GM23338 (cell line): ENCODE measurements around the gene MCUB. TPM values are rescaled to one million over a fixed set of nuclear protein-coding genes. Genes with fewer than 3 reads are reported as not detected.

Source experiments
- ATAC-seq: fragments of 200-7000 bp; cut with Tn5 transposase; 3 replicates; pipeline ENCODE4 v1.9.1; 2020
- DNase-seq: peaks from one replicate; pipeline ENCODE4 v3.0.0-alpha.2; 2015; ENCODE audit warnings: low spot score
- H2AFZ ChIP-seq: fragments of 200-600 bp; sonication (generic); 2 replicates; pipeline ENCODE4 v1.8.0; 2016; ENCODE audit warnings: antibody characterized with exemption, mild to moderate bottlenecking, moderate library complexity
- H3F3A ChIP-seq: fragments of 200-600 bp; sonication (generic); replicated peaks from 2 replicates; pipeline ENCODE4 v1.8.0; 2017; ENCODE audit warnings: antibody characterized with exemption, mixed run types, low read depth
- H3K27ac ChIP-seq: fragments of 200-600 bp; sonication (generic); 2 replicates; pipeline ENCODE4 v1.6.1; 2016; ENCODE audit warnings: low read depth
- H3K27me3 ChIP-seq: fragments of 200-600 bp; sonication (generic); 2 replicates; pipeline ENCODE4 v1.8.0; 2016; ENCODE audit warnings: mild to moderate bottlenecking, mixed run types, moderate library complexity; ENCODE audit not compliant: insufficient read depth
- H3K36me3 ChIP-seq: fragments of 200-600 bp; sonication (generic); 2 replicates; pipeline ENCODE4 v1.8.0; 2016; ENCODE audit warnings: mild to moderate bottlenecking; ENCODE audit not compliant: insufficient read depth
- H3K4me1 ChIP-seq: fragments of 200-600 bp; sonication (generic); 2 replicates; pipeline ENCODE4 v1.8.0; 2016; ENCODE audit warnings: mild to moderate bottlenecking, moderate library complexity; ENCODE audit not compliant: insufficient read depth
- H3K4me2 ChIP-seq: fragments of 200-600 bp; sonication (generic); 2 replicates; pipeline ENCODE4 v1.7.1; 2017; ENCODE audit warnings: mixed run types
- H3K4me3 ChIP-seq: fragments of 200-600 bp; sonication (generic); 2 replicates; pipeline ENCODE4 v1.6.1; 2016; ENCODE audit warnings: mixed run types
- H3K79me2 ChIP-seq: fragments of 200-600 bp; sonication (generic); replicated peaks from 2 replicates; pipeline ENCODE4 v1.8.0; 2017; ENCODE audit warnings: mild to moderate bottlenecking; ENCODE audit not compliant: insufficient read depth
- H3K9me2 ChIP-seq: fragments of 200-600 bp; sonication (generic); 2 replicates; pipeline ENCODE4 v1.8.0; 2017; ENCODE audit not compliant: insufficient read depth
- H4K20me1 ChIP-seq: fragments of 200-600 bp; sonication (generic); replicated peaks from 2 replicates; pipeline ENCODE4 v1.8.0; 2017; ENCODE audit warnings: mild to moderate bottlenecking; ENCODE audit not compliant: insufficient read depth
- H3K27ac Mint-ChIP-seq: 2 replicates; pipeline ENCODE4 v1.8.0; 2020; ENCODE audit warnings: inconsistent platforms, mild to moderate bottlenecking, moderate library complexity, mixed read lengths
- H3K27me3 Mint-ChIP-seq: 3 replicates; pipeline ENCODE4 v1.8.0; 2022; ENCODE audit warnings: low read depth, mild to moderate bottlenecking, moderate library complexity, mixed read lengths, inconsistent platforms; ENCODE audit not compliant: insufficient read depth, poor library complexity
- H3K36me3 Mint-ChIP-seq: 3 replicates; pipeline ENCODE4 v1.8.0; 2021; ENCODE audit warnings: low read depth, mild to moderate bottlenecking, inconsistent platforms, moderate library complexity, mixed read lengths
- H3K4me1 Mint-ChIP-seq: 3 replicates; pipeline ENCODE4 v1.8.0; 2020; ENCODE audit warnings: mild to moderate bottlenecking, inconsistent platforms, mixed read lengths
- H3K4me3 Mint-ChIP-seq: 3 replicates; pipeline ENCODE4 v1.8.0; 2021; ENCODE audit warnings: moderate library complexity, mild to moderate bottlenecking, inconsistent platforms, mixed read lengths
- H3K9me3 Mint-ChIP-seq: 3 replicates; pipeline ENCODE4 v1.8.0; 2020; ENCODE audit warnings: moderate library complexity, mild to moderate bottlenecking, inconsistent platforms, mixed read lengths
- CREB1 ChIP-seq: fragments of 250-450 bp; sonication (Bioruptor Pico); IDR thresholded peaks from 2 replicates; pipeline ENCODE4 v1.5.0; 2020; ENCODE audit warnings: low read depth, mild to moderate bottlenecking, moderate library complexity
- NANOG ChIP-seq: IDR thresholded peaks from 2 replicates; pipeline ENCODE4 v1.6.1; 2016; ENCODE audit warnings: antibody characterized with exemption, borderline replicate concordance
- STAT1 ChIP-seq: IDR thresholded peaks from one replicate; pipeline ENCODE4 v1.6.1; 2016; ENCODE audit warnings: antibody characterized with exemption; ENCODE audit not compliant: unreplicated experiment
- ZNF114 ChIP-seq: fragments of 250-450 bp; sonication (Bioruptor Pico); IDR thresholded peaks from 2 replicates; pipeline ENCODE4 v1.5.0; 2020; ENCODE audit warnings: mild to moderate bottlenecking, moderate library complexity
- ZNF331 ChIP-seq: fragments of 250-450 bp; sonication (Bioruptor Pico); IDR thresholded peaks from 2 replicates; pipeline ENCODE4 v1.5.0; 2020; ENCODE audit warnings: low read depth, mild to moderate bottlenecking, moderate library complexity
- polyA plus RNA-seq: library from polyadenylated mRNA; unstranded; fragments of >200 nt; fragmentation: Nextera tagmentation; extraction: Ambion mirVana; gene quantifications from 2 replicates; pipeline ENCODE4 v1.2.1, GENCODE V29; 2016
- total RNA-seq: library from RNA; depleted of rRNA; stranded (reverse); fragments of >200 nt; shearing (Covaris generic); gene quantifications from 2 replicates; pipeline ENCODE4 v1.2.3, GENCODE V29; 2014
- TF ChIP-seq, protein P1 (sequence below): IDR thresholded peaks from 2 replicates; pipeline ENCODE4 v1.6.1; 2016; ENCODE audit warnings: antibody characterized with exemption
- TF ChIP-seq, protein P2 (sequence below): IDR thresholded peaks from one replicate; pipeline ENCODE4 v1.6.1; 2018; ENCODE audit warnings: antibody characterized with exemption; ENCODE audit not compliant: unreplicated experiment
- TF ChIP-seq, protein P3 (sequence below): fragments of 250-450 bp; sonication (Bioruptor Pico); IDR thresholded peaks from 2 replicates; pipeline ENCODE4 v1.5.0; 2020; ENCODE audit warnings: mild to moderate bottlenecking, moderate library complexity

The MCUB gene
- total and polyA plus RNA-seq, 2 experiments from 2014 or later, result 21.7 to 97.9 TPM

DNA sequence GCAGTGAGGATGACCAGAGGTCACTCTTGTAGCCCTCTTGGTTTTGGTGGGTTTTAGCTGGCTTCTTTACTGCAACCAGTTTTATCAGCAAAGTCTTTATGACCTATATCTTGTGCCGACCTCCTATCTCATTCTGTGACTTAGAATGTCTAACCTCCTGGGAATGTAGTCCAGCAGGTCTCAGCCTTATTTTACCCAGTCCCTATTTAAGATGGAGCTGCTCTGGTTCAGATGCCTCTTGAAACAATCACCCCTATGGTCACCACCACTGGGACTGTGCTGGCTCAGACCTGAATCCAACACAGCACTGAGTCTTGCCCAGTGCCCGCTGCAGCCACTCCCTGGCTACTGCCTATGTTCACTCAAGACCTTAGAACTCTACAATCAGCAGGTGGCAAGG, 49.4 kb downstream of the MCUB start (continued):
- TF ChIP-seq, protein P1, sequence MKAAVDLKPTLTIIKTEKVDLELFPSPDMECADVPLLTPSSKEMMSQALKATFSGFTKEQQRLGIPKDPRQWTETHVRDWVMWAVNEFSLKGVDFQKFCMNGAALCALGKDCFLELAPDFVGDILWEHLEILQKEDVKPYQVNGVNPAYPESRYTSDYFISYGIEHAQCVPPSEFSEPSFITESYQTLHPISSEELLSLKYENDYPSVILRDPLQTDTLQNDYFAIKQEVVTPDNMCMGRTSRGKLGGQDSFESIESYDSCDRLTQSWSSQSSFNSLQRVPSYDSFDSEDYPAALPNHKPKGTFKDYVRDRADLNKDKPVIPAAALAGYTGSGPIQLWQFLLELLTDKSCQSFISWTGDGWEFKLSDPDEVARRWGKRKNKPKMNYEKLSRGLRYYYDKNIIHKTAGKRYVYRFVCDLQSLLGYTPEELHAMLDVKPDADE, result no peak
- TF ChIP-seq NANOG, result no peak
- TF ChIP-seq STAT1, result no peak
- TF ChIP-seq ZNF331 (CRISPR knock-in tag), result no peak
- TF ChIP-seq, protein P2, sequence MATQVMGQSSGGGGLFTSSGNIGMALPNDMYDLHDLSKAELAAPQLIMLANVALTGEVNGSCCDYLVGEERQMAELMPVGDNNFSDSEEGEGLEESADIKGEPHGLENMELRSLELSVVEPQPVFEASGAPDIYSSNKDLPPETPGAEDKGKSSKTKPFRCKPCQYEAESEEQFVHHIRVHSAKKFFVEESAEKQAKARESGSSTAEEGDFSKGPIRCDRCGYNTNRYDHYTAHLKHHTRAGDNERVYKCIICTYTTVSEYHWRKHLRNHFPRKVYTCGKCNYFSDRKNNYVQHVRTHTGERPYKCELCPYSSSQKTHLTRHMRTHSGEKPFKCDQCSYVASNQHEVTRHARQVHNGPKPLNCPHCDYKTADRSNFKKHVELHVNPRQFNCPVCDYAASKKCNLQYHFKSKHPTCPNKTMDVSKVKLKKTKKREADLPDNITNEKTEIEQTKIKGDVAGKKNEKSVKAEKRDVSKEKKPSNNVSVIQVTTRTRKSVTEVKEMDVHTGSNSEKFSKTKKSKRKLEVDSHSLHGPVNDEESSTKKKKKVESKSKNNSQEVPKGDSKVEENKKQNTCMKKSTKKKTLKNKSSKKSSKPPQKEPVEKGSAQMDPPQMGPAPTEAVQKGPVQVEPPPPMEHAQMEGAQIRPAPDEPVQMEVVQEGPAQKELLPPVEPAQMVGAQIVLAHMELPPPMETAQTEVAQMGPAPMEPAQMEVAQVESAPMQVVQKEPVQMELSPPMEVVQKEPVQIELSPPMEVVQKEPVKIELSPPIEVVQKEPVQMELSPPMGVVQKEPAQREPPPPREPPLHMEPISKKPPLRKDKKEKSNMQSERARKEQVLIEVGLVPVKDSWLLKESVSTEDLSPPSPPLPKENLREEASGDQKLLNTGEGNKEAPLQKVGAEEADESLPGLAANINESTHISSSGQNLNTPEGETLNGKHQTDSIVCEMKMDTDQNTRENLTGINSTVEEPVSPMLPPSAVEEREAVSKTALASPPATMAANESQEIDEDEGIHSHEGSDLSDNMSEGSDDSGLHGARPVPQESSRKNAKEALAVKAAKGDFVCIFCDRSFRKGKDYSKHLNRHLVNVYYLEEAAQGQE, result no peak
- TF ChIP-seq ZNF114 (CRISPR knock-in tag), result no peak
- TF ChIP-seq CREB1 (CRISPR knock-in tag), result no peak

DNA sequence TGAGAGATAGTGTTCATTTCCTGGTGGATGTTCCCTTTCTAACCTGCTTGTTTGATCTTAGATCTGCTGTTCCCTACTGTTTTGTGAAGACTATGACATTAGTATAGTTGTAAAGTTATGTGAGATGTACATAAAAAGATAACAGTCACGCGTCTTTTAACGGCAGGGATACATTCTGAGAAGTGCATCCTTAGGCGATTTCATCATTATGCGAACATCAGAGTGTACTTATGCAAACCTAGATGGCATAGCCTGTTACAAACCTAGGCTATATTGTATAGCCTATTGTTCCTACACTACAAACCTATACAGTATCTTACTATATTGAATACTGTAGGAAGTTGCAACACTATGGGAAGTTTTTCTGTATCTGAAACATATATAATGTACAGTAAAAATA, 50.4 kb downstream of the MCUB start:
- Histone ChIP-seq H3K4me1 (no peaks in the 10 kb centered on the region), H3K4me2 (no peak overlapping the region), H4K20me1 (no peaks in the 10 kb centered on the region), H3F3A (no peaks in the 10 kb centered on the region), H3K36me3 (no peaks in the 10 kb centered on the region; the same call in 1 of the 2 replicates), H3K27me3 (no peaks in the 10 kb centered on the region), H3K27ac (no peak overlapping the region), H3K9me2 (no peaks in the 10 kb centered on the region), H3K4me3 (no peak overlapping the region), H2AFZ (no peak overlapping the region), H3K79me2 (peaks cover 15% of the 10 kb centered on the region)
- DNase-seq (no peak), ATAC-seq (no peak)
- H3K36me3 Mint-ChIP-seq, result no peaks in the 10 kb centered on the region
- peaks cover 3% of the 10 kb centered on the region for H3K27me3 Mint-ChIP-seq
- no peaks in the 10 kb centered on the region for H3K4me1 Mint-ChIP-seq
- H3K9me3 Mint-ChIP-seq, result peaks cover 5% of the 10 kb centered on the region; the same call in 1 of the 3 replicates
- no peak overlapping the region for H3K27ac Mint-ChIP-seq
- no peak overlapping the region for H3K4me3 Mint-ChIP-seq
- no peak for TF ChIP-seq STAT1
- TF ChIP-seq, protein P3, sequence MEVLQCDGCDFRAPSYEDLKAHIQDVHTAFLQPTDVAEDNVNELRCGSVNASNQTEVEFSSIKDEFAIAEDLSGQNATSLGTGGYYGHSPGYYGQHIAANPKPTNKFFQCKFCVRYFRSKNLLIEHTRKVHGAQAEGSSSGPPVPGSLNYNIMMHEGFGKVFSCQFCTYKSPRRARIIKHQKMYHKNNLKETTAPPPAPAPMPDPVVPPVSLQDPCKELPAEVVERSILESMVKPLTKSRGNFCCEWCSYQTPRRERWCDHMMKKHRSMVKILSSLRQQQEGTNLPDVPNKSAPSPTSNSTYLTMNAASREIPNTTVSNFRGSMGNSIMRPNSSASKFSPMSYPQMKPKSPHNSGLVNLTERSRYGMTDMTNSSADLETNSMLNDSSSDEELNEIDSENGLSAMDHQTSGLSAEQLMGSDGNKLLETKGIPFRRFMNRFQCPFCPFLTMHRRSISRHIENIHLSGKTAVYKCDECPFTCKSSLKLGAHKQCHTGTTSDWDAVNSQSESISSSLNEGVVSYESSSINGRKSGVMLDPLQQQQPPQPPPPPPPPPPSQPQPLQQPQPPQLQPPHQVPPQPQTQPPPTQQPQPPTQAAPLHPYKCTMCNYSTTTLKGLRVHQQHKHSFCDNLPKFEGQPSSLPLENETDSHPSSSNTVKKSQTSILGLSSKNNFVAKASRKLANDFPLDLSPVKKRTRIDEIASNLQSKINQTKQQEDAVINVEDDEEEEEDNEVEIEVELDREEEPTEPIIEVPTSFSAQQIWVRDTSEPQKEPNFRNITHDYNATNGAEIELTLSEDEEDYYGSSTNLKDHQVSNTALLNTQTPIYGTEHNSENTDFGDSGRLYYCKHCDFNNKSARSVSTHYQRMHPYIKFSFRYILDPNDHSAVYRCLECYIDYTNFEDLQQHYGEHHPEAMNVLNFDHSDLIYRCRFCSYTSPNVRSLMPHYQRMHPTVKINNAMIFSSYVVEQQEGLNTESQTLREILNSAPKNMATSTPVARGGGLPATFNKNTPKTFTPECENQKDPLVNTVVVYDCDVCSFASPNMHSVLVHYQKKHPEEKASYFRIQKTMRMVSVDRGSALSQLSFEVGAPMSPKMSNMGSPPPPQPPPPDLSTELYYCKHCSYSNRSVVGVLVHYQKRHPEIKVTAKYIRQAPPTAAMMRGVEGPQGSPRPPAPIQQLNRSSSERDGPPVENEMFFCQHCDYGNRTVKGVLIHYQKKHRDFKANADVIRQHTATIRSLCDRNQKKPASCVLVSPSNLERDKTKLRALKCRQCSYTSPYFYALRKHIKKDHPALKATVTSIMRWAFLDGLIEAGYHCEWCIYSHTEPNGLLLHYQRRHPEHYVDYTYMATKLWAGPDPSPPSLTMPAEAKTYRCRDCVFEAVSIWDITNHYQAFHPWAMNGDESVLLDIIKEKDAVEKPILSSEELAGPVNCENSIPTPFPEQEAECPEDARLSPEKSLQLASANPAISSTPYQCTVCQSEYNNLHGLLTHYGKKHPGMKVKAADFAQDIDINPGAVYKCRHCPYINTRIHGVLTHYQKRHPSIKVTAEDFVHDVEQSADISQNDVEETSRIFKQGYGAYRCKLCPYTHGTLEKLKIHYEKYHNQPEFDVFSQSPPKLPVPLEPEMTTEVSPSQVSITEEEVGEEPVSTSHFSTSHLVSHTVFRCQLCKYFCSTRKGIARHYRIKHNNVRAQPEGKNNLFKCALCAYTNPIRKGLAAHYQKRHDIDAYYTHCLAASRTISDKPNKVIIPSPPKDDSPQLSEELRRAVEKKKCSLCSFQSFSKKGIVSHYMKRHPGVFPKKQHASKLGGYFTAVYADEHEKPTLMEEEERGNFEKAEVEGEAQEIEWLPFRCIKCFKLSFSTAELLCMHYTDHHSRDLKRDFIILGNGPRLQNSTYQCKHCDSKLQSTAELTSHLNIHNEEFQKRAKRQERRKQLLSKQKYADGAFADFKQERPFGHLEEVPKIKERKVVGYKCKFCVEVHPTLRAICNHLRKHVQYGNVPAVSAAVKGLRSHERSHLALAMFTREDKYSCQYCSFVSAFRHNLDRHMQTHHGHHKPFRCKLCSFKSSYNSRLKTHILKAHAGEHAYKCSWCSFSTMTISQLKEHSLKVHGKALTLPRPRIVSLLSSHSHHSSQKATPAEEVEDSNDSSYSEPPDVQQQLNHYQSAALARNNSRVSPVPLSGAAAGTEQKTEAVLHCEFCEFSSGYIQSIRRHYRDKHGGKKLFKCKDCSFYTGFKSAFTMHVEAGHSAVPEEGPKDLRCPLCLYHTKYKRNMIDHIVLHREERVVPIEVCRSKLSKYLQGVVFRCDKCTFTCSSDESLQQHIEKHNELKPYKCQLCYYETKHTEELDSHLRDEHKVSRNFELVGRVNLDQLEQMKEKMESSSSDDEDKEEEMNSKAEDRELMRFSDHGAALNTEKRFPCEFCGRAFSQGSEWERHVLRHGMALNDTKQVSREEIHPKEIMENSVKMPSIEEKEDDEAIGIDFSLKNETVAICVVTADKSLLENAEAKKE (CRISPR knock-in tag), result no peak
- no peak for TF ChIP-seq CREB1 (CRISPR knock-in tag)
- TF ChIP-seq, protein P2, result no peak
- TF ChIP-seq, protein P1, result no peak
- TF ChIP-seq NANOG, result no peak
- no peak for TF ChIP-seq ZNF331 (CRISPR knock-in tag)
- TF ChIP-seq ZNF114 (CRISPR knock-in tag), result no peak
